Measurements from ENCODE around the gene OPALIN.

DNA sequence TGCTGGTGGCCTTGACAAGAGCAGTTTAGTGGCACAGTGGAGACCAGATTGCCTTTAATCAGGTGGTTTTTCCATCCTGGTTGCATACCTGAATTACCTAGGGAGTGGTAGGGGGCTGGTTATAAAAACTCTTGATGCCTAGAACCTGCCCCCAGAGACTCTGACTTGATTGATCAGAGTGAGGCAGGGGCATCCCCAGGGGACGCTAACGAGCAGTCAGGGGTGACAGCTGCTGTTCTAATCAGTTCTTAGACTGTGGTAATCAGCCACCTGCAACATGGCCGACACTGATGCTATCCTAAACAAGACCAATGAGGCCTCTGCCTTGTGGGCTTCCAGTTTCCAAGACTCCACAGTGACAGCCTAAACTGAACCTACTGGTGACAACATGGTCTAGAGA, 2.0 kb upstream of the OPALIN start:
- TF ChIP-seq, protein P1, sequence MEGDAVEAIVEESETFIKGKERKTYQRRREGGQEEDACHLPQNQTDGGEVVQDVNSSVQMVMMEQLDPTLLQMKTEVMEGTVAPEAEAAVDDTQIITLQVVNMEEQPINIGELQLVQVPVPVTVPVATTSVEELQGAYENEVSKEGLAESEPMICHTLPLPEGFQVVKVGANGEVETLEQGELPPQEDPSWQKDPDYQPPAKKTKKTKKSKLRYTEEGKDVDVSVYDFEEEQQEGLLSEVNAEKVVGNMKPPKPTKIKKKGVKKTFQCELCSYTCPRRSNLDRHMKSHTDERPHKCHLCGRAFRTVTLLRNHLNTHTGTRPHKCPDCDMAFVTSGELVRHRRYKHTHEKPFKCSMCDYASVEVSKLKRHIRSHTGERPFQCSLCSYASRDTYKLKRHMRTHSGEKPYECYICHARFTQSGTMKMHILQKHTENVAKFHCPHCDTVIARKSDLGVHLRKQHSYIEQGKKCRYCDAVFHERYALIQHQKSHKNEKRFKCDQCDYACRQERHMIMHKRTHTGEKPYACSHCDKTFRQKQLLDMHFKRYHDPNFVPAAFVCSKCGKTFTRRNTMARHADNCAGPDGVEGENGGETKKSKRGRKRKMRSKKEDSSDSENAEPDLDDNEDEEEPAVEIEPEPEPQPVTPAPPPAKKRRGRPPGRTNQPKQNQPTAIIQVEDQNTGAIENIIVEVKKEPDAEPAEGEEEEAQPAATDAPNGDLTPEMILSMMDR (IDR thresholded peaks at IDR 0.05 in 2 of 3, conservative IDR thresholded peaks at IDR 0.05 in 1 of 3; ENCODE audit: control insufficient read depth in 2 of 3, extremely low read depth in 1 of 3, insufficient read depth in 1 of 3, low read depth in 3 of 3, low read length in 3 of 3), result no peak
- TF ChIP-seq SREBF2 (IDR thresholded peaks at IDR 0.05; ENCODE audit: low read length) (no peak), POLR2A (IDR thresholded peaks at IDR 0.05; ENCODE audit: low read depth, low read length) (no peak), HDAC2 (IDR thresholded peaks at IDR 0.05) (no peak)

Measured in GM12878 (cell line).